Mucosa of rectum (tissue), 2 donors: ENCODE results near the gene CCNYL1.
A peak's percentile ranks its signal among the peaks of the same experiment; 100 is the strongest.

ENCODE experiments used
- H3K27ac ChIP-seq, 2 donors: one replicate each; pipeline ENCODE4 v1.7.0; 2013; ENCODE audit warnings: inconsistent platforms in 2 of 2, low read depth in 2 of 2, low read length in 2 of 2
- H3K27me3 ChIP-seq, 2 donors: one replicate each; pipeline ENCODE4 v1.7.0; 2013; ENCODE audit warnings: low read length in 2 of 2; ENCODE audit not compliant: control insufficient read depth in 2 of 2, insufficient read depth in 2 of 2
- H3K36me3 ChIP-seq, 2 donors: one replicate each; pipeline ENCODE4 v1.7.0; 2013; ENCODE audit warnings: low read length in 2 of 2; ENCODE audit not compliant: control insufficient read depth in 2 of 2, insufficient read depth in 2 of 2
- H3K4me1 ChIP-seq, 2 donors: one replicate each; pipeline ENCODE4 v1.7.0; 2013; ENCODE audit warnings: low read length in 2 of 2, mild to moderate bottlenecking in 1 of 2; ENCODE audit not compliant: control insufficient read depth in 2 of 2, insufficient read depth in 2 of 2
- H3K4me3 ChIP-seq, 2 donors: one replicate each; pipeline ENCODE4 v1.7.0; 2013; ENCODE audit warnings: low read length in 2 of 2
- H3K9ac ChIP-seq, 2 donors: one replicate each; pipeline ENCODE4 v1.7.0; 2013; ENCODE audit warnings: low read length in 2 of 2, low read depth in 1 of 2, mild to moderate bottlenecking in 1 of 2
- H3K9me3 ChIP-seq, 2 donors: one replicate each; pipeline ENCODE4 v1.7.0; 2013; ENCODE audit warnings: low read length in 2 of 2; ENCODE audit not compliant: control insufficient read depth in 2 of 2
- donor health status: healthy.
- donor health status: Normal muscosa, but diverticular disease.

The CCNYL1 gene

GRCh38 chr2:207710814-207711740, at the start of gene CCNYL1:
Gene CCNYL1 (plus strand): TSS chr2:207711640. CDS start chr2:207711897, 257 bp downstream.
- Histone ChIP-seq H3K27ac (peak within 1 kb of the TSS; percentile 97 to 98), H3K4me1 (peaks cover 8 to 16% of the 10 kb centered on the region in 2 donors), H3K4me3 (peak within 1 kb of the TSS; percentile 95 to 98), H3K9ac (peak within 1 kb of the TSS; percentile 88 to 99), H3K9me3 (no peaks in the 10 kb centered on the region), H3K27me3 (no peaks in the 10 kb centered on the region), H3K36me3 (no peaks in the 10 kb centered on the region)

- no peaks in the 10 kb centered on the region for H3K36me3 ChIP-seq
- H3K4me3 ChIP-seq = no peak overlapping the region
- H3K9me3 ChIP-seq = no peaks in the 10 kb centered on the region
- H3K27ac ChIP-seq = no peak overlapping the region
- H3K9ac ChIP-seq = no peak overlapping the region
- H3K27me3 ChIP-seq = no peaks in the 10 kb centered on the region
- H3K4me1 ChIP-seq = no peaks in the 10 kb centered on the region
These were observed 49.2 kb upstream of the CCNYL1 start for GRCh38 chr2:207662203-207662602.

- Histone ChIP-seq H3K9me3 (no peaks in the 10 kb centered on the region), H3K9ac (no peak overlapping the region), H3K36me3 (no peaks in the 10 kb centered on the region), H3K27ac (no peak overlapping the region), H3K27me3 (no peaks in the 10 kb centered on the region), H3K4me3 (no peak overlapping the region), H3K4me1 (no peaks in the 10 kb centered on the region)
These were observed 47.4 kb upstream of the CCNYL1 start for GRCh38 chr2:207663870-207664545.

- no peaks in the 10 kb centered on the region for H3K27me3 ChIP-seq
- H3K4me1 ChIP-seq = no peaks in the 10 kb centered on the region
- H3K9ac ChIP-seq = no peak overlapping the region
- no peak overlapping the region for H3K4me3 ChIP-seq
- H3K9me3 ChIP-seq = no peaks in the 10 kb centered on the region
- H3K27ac ChIP-seq = no peak overlapping the region
- H3K36me3 ChIP-seq = no peaks in the 10 kb centered on the region
These were observed 40.6 kb upstream of the CCNYL1 start for GRCh38 chr2:207670887-207671286.

- no peak overlapping the region for H3K9ac ChIP-seq
- H3K9me3 ChIP-seq = no peaks in the 10 kb centered on the region
- no peak overlapping the region for H3K4me3 ChIP-seq
- H3K27ac ChIP-seq = no peak overlapping the region
- no peaks in the 10 kb centered on the region for H3K4me1 ChIP-seq
- no peaks in the 10 kb centered on the region for H3K36me3 ChIP-seq
- H3K27me3 ChIP-seq = no peaks in the 10 kb centered on the region
These were observed 38.0 kb upstream of the CCNYL1 start for GRCh38 chr2:207673431-207673830.

- Histone ChIP-seq H3K36me3 (no peaks in the 10 kb centered on the region), H3K4me3 (no peak overlapping the region), H3K9me3 (no peaks in the 10 kb centered on the region), H3K27ac (no peak overlapping the region), H3K27me3 (no peaks in the 10 kb centered on the region), H3K4me1 (no peaks in the 10 kb centered on the region), H3K9ac (no peak overlapping the region)
These were observed 37.1 kb upstream of the CCNYL1 start for GRCh38 chr2:207674266-207674774.

- Histone ChIP-seq H3K36me3 (no peaks in the 10 kb centered on the region), H3K27me3 (no peaks in the 10 kb centered on the region), H3K4me1 (no peaks in the 10 kb centered on the region), H3K4me3 (no peak overlapping the region), H3K9ac (no peak overlapping the region), H3K27ac (no peak overlapping the region), H3K9me3 (no peaks in the 10 kb centered on the region)
These were observed 36.6 kb upstream of the CCNYL1 start for GRCh38 chr2:207674826-207675225.

- Histone ChIP-seq H3K9me3 (no peaks in the 10 kb centered on the region), H3K27me3 (no peaks in the 10 kb centered on the region), H3K36me3 (no peaks in the 10 kb centered on the region), H3K4me3 (no peak overlapping the region), H3K27ac (no peak overlapping the region), H3K9ac (no peak overlapping the region), H3K4me1 (no peaks in the 10 kb centered on the region)
These were observed 34.5 kb upstream of the CCNYL1 start for GRCh38 chr2:207676827-207677354.

- H3K4me3 ChIP-seq = no peak overlapping the region
- no peaks in the 10 kb centered on the region for H3K27me3 ChIP-seq
- H3K27ac ChIP-seq = no peak overlapping the region
- no peaks in the 10 kb centered on the region for H3K36me3 ChIP-seq
- no peaks in the 10 kb centered on the region for H3K9me3 ChIP-seq
- peaks cover 6 to 7% of the 10 kb centered on the region in 2 donors for H3K4me1 ChIP-seq
- no peak overlapping the region for H3K9ac ChIP-seq
These were observed 30.0 kb upstream of the CCNYL1 start for GRCh38 chr2:207681431-207681830.

- H3K27me3 ChIP-seq = no peaks in the 10 kb centered on the region
- H3K4me1 ChIP-seq = peaks cover 6 to 7% of the 10 kb centered on the region in 2 donors
- no peaks in the 10 kb centered on the region for H3K36me3 ChIP-seq
- no peak overlapping the region for H3K9ac ChIP-seq
- H3K9me3 ChIP-seq = no peaks in the 10 kb centered on the region
- no peak overlapping the region for H3K4me3 ChIP-seq
- no peak overlapping the region for H3K27ac ChIP-seq
These were observed 28.9 kb upstream of the CCNYL1 start for GRCh38 chr2:207682557-207682956.
